GM21367 (cell line): ENCODE data around the gene PNMA6A.
"Not testable (repeated sequence)": the region's sequence is repeated elsewhere in the genome, so short reads cannot be mapped to it uniquely, and the experiment has no call there.

Experiments
- ATAC-seq: cut with Tn5 transposase; IDR thresholded peaks from one replicate; pipeline ENCODE4 v1.9.1; 2021; ENCODE audit not compliant: unreplicated experiment

PNMA6A gene

DNA sequence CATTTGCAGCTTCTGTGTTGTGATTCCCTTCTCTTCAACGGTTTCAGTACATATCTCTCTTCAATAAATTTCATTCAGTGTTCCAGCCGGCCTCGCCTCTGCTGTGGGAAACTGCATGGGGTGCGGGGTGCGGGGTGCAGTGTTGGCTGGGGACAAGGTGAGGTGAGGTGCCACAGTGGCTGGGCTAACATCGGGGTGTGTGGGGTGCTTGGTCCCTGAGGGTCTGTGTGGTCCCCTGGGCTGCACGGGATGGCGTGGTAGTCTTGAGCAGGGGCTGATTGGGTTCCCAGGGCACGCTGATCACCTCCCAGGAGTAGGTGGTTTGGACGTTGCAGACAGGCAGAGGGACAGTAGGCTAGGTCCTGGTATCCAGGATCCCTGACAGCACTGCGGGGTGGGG lies 2.7 kb downstream of the PNMA6A start:
- no peak for ATAC-seq

- ATAC-seq, result no peak
Observed at GRCh38 chrX:153075366-153075765, 3.1 kb downstream of the PNMA6A start.

DNA sequence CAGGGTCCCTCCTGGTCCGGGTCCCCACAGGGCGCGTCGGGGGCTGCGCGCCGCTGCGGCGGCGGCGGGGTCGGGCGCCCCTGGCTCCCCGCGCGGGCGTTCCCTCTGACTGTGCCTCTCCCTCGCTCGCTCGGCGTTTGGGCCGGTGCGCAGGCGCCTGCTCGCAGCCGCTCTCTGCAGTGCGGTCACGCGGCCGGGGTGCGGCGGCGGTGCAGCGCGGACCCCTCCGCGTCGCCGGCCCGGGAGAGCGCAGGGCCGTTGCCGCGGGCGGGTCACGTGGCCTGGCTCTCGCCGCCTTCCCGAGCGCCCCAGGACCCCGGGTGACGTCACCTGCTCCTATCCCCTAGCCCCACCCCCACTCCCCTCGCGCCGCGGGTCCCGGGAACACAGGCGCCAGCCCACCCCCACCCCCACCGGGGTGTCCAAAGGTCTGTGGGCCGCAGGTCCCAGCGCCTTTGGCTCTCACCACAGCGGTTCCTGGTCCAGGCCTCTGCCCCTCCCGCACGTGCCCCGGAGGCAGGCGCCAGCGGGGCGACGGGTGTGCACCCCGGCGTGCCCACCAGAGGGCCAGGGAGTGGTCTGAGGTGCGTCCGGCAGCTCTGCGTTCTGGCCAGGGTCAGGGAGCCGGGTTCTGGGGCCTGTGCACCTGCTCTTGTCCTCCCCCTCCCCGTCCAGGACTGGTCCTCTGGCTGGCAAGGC lies 5.3 kb downstream of the PNMA6A start:
- not testable (repeated sequence) for ATAC-seq

- ATAC-seq, result not testable (repeated sequence)
Observed at GRCh38 chrX:153083238-153083923, 11.1 kb downstream of the PNMA6A start.

GRCh38 chrX:153102418-153102817 lies 30.2 kb downstream of the PNMA6A start:
- ATAC-seq, result no peak

DNA sequence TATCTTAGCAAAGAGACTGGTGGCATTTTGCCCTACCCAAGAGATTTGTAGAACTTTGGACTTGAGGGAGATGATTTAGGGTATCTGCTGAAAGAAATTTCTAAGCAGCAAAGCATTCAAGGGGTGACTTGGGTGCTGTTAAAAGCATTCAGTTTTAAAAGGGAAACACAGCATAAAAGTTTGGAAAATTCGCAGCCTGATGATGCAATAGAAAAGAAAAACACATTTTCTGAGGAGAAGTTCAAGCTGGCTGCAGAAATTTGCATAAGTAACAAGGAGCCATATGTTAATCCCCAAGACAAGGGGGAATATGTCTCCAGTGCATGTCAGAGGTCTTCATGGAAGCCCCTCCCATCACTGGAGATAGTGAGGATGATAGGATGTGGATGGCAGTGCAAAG lies 32.7 kb downstream of the PNMA6A start:
- not testable (repeated sequence) for ATAC-seq

DNA sequence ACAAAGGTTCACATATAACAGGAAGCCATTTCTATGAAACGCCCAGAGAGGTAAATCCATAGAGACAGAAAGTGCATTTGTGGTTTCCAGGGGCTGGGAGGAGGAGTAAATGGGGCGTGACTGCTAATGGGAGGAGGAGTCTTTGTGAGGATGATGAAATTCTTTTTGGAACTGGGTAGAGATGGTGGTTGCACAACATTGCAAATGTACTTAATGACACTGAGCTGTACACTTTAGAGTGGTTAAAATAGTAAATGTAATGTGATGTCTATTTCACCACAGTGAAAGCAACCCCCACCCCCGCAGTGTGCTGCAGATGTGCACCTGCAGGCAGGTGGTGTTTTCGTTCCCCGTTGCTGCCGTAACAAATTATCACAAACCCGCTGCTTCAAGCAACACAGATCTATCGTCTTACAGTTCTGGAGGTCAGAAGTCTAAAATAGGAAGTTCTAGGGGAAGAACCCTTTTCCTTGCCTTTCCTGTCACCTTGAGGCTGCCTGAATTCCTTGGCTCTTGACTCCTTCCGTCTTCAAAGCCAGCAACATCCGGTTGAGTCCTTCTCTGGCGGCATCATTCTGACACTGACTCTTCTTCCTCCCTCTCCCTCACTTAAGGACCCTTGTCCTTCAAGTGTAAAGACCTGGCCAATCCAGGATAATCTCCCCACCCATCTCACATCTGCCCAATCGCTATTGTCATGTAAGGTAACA lies 34.0 kb downstream of the PNMA6A start:
- not testable (repeated sequence) for ATAC-seq

GRCh38 chrX:153110735-153111134 lies 38.5 kb downstream of the PNMA6A start:
- not testable (repeated sequence) for ATAC-seq

DNA sequence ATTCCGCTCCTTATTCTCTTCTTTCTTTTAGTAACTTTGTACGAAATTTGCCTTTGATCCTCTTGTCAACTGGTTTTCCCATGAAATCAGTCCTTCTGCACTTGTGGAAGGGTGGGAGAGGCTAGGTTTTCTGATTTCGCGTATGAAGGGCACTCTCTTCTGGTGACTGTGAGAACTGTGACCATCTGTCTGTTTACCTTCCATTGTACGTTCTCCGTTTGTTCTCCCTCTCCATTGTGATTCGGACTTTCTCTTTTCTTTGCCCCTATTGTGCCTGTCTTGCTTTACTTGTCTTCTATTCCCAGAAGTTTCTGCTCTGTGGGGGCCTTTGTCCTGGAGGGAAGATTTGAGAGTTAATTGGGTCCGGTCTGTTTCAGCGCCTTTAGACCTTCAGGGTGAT lies 41.6 kb downstream of the PNMA6A start:
- ATAC-seq, result not testable (repeated sequence)

GRCh38 chrX:153117754-153118153 lies 45.5 kb downstream of the PNMA6A start:
- ATAC-seq, result not testable (repeated sequence)

GRCh38 chrX:153120230-153120629 lies 48.0 kb downstream of the PNMA6A start:
- not testable (repeated sequence) for ATAC-seq

DNA sequence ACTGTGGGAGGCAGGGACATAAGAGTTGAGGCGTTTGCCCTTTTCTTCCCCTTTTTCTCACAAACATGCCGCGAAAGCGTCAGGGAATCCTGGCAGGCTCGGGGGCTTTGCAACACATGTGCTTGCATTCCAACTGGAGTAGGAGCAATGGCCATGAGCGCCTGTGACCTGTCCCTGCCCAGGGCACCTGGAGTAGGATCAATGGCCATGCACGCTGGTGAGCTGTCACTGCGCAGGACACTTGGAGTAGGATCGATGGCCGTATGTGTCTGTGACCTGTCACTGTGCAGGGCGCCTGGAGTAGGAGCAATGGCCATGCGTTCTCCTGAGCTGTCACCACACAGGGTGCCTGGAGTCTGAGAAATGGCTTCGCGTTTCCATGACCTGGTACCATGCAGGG lies 51.2 kb downstream of the PNMA6A start:
- ATAC-seq, result not testable (repeated sequence)
